NCI-H446 treated with DMSO at 0.1 percent for 48 hours (cell line): Measurements from ENCODE around the gene NTNG1.
"Not testable (repeated sequence)": the region's sequence is repeated elsewhere in the genome, so short reads cannot be mapped to it uniquely, and the experiment has no call there.

ENCODE experiments used
- DNase-seq: peaks from one replicate; lab custom pipeline; 2025; lab: John Stamatoyannopoulos, UW

NTNG1 gene

GRCh38 chr1:107145637-107146036 lies 4.8 kb downstream of the NTNG1 start:
- DNase-seq, result peak; percentile 95

GRCh38 chr1:107147843-107148242 lies 7.0 kb downstream of the NTNG1 start:
- DNase-seq, result peak; percentile 74

GRCh38 chr1:107149946-107150345 lies 9.1 kb downstream of the NTNG1 start:
- no peak for DNase-seq

GRCh38 chr1:107151295-107151694 lies 10.5 kb downstream of the NTNG1 start:
- DNase-seq, result no peak

- DNase-seq, result peak; percentile 41
Measured at GRCh38 chr1:107152395-107152794, 11.6 kb downstream of the NTNG1 start.

- no peak for DNase-seq
Measured at GRCh38 chr1:107153014-107153413, 12.2 kb downstream of the NTNG1 start.

GRCh38 chr1:107158496-107158895 lies 17.7 kb downstream of the NTNG1 start:
- DNase-seq, result no peak

GRCh38 chr1:107158991-107159390 lies 18.2 kb downstream of the NTNG1 start:
- no peak for DNase-seq

- no peak for DNase-seq
Measured at GRCh38 chr1:107162745-107163144, 21.9 kb downstream of the NTNG1 start.

- not testable (repeated sequence) for DNase-seq
Measured at GRCh38 chr1:107164901-107165300, 24.1 kb downstream of the NTNG1 start.

- no peak for DNase-seq
Measured at GRCh38 chr1:107169615-107170014, 28.8 kb downstream of the NTNG1 start.

- DNase-seq, result peak; percentile 52
Measured at GRCh38 chr1:107171333-107171732, 30.5 kb downstream of the NTNG1 start.

GRCh38 chr1:107172450-107173170 lies 31.8 kb downstream of the NTNG1 start:
- DNase-seq, result peak; percentile 76

GRCh38 chr1:107175102-107175909 lies 34.5 kb downstream of the NTNG1 start:
- no peak for DNase-seq

- no peak for DNase-seq
Measured at GRCh38 chr1:107181253-107181969, 40.6 kb downstream of the NTNG1 start.

GRCh38 chr1:107183011-107183410 lies 42.2 kb downstream of the NTNG1 start:
- DNase-seq, result no peak

- DNase-seq, result no peak
Measured at GRCh38 chr1:107184888-107185287, 44.0 kb downstream of the NTNG1 start.

GRCh38 chr1:107187399-107187798 lies 46.6 kb downstream of the NTNG1 start:
- DNase-seq, result no peak

- DNase-seq, result no peak
Measured at GRCh38 chr1:107188160-107188559, 47.3 kb downstream of the NTNG1 start.

- no peak for DNase-seq
Measured at GRCh38 chr1:107194380-107194779, 53.5 kb downstream of the NTNG1 start.

GRCh38 chr1:107195476-107195875 lies 54.6 kb downstream of the NTNG1 start:
- no peak for DNase-seq

GRCh38 chr1:107196973-107197562 lies 56.2 kb downstream of the NTNG1 start:
- DNase-seq, result peak; percentile 86
